PC-3 (cell line): ENCODE data around the gene KRTAP9-9.

Source experiments
- CTCF ChIP-seq: fragments of 300-600 bp; sonication (generic); conservative IDR thresholded peaks from 2 replicates; pipeline ENCODE4 v1.5.1; 2017; ENCODE audit warnings: antibody characterized with exemption, low read depth, mild to moderate bottlenecking, low read length
- EZH2 ChIP-seq: fragments of 300-600 bp; sonication (generic); IDR thresholded peaks from one replicate; pipeline ENCODE4 v1.6.1; 2017; ENCODE audit warnings: antibody characterized with exemption, mild to moderate bottlenecking, low read length; ENCODE audit not compliant: unreplicated experiment

DNA sequence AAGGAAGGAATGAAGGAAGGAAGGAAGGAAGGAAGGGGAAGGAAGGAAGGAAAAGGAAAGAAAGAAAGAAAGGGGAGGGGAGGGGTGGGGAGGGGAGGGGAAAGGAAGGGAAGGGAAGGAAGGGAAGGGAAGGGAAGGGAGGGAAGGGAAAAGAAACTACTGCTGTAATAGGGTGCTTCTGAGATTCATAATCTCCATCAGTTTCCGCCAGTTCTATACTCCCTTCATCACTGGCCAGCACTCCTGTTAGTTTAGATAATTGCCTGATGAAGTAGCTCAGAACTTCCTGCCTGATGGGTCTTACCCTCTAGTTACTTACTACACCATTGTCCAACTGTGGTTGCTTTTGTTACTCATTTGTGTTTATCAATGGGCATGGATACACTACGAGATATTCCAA is 8.0 kb downstream of the KRTAP9-9 start:
- no peak for TF ChIP-seq CTCF
- TF ChIP-seq EZH2: no peak
